ENCODE measurements around the gene TTBK2. TPM values are rescaled to one million over a fixed set of nuclear protein-coding genes. Genes with fewer than 3 reads are reported as not detected.
"Not testable (repeated sequence)": the region's sequence is repeated elsewhere in the genome, so short reads cannot be mapped to it uniquely, and the experiment has no call there.

The TTBK2 gene
- total RNA-seq, 2 donors from 2014 or later = 6.5 to 22.1 TPM

DNA sequence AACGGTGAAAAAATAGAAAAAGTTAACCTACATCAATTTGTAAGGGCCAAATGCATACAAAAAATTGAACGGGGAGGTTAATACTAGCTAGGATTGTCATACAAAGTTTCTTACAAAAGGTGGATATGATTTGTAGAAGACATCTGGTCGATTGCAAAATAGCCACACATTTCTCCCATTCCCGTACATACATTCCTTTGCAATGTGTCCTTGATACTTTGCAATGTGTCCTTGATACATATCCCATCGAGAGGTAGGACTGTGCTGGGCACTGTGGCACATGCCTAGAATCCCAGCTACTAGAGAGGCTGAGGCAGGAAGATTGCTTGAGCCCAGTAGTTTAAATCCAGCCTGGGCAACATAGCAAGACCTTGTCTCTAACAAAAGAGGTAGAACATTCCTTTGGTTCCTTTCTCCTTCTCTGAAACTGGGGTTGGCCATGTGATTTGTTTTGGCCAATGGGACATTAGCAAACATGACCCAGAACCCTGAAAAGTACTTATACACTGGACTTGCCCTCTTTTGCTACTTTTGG lies 9.5 kb downstream of the TTBK2 start:
- 67 to 73% methylated on average over 5 of the region's 5 CpGs for WGBS, 2 donors
- Histone ChIP-seq H3K36me3 (replicated peaks in 1 of 2; ENCODE audit: insufficient read depth in 1 of 2, low read depth in 2 of 2) (no peaks in the 10 kb centered on the region), H3K9me3 (no peaks in the 10 kb centered on the region), H3K27ac (no peak overlapping the region), H3K4me1 (no peaks in the 10 kb centered on the region), H3K4me3 (no peak overlapping the region), H3K27me3 (no peaks in the 10 kb centered on the region)
- intact Hi-C loops (cut with DNase I) = loop anchor here (10.0 kb wide), 1 partner anchor 326 kb away; no protein-coding TSS in a partner anchor
- no peak for DNase-seq
- no peak for TF ChIP-seq POLR2A (IDR thresholded peaks at IDR 0.05)
- TF ChIP-seq, protein P1, sequence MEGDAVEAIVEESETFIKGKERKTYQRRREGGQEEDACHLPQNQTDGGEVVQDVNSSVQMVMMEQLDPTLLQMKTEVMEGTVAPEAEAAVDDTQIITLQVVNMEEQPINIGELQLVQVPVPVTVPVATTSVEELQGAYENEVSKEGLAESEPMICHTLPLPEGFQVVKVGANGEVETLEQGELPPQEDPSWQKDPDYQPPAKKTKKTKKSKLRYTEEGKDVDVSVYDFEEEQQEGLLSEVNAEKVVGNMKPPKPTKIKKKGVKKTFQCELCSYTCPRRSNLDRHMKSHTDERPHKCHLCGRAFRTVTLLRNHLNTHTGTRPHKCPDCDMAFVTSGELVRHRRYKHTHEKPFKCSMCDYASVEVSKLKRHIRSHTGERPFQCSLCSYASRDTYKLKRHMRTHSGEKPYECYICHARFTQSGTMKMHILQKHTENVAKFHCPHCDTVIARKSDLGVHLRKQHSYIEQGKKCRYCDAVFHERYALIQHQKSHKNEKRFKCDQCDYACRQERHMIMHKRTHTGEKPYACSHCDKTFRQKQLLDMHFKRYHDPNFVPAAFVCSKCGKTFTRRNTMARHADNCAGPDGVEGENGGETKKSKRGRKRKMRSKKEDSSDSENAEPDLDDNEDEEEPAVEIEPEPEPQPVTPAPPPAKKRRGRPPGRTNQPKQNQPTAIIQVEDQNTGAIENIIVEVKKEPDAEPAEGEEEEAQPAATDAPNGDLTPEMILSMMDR (IDR thresholded peaks at IDR 0.05) = no peak
- ATAC-seq = no peak

DNA sequence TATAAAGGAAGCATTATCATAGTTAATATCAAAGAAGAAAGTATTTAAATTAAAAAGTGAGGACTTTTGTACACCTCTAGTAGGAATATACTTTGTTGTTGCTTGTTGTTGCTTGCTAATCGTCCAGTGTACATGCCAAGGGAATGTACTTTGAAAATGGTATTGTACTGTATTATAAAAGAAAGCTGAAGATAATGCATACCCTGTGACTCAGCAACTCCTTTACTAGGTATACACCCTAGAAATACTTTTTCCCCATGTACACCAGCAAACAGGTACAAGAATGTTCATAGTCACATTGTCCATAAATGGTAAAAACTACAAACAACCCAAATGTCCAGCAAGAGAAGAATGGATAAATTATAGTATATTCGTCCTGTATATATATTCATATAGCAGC lies 12.0 kb downstream of the TTBK2 start:
- intact Hi-C loops (cut with DNase I) = no loop called here

DNA sequence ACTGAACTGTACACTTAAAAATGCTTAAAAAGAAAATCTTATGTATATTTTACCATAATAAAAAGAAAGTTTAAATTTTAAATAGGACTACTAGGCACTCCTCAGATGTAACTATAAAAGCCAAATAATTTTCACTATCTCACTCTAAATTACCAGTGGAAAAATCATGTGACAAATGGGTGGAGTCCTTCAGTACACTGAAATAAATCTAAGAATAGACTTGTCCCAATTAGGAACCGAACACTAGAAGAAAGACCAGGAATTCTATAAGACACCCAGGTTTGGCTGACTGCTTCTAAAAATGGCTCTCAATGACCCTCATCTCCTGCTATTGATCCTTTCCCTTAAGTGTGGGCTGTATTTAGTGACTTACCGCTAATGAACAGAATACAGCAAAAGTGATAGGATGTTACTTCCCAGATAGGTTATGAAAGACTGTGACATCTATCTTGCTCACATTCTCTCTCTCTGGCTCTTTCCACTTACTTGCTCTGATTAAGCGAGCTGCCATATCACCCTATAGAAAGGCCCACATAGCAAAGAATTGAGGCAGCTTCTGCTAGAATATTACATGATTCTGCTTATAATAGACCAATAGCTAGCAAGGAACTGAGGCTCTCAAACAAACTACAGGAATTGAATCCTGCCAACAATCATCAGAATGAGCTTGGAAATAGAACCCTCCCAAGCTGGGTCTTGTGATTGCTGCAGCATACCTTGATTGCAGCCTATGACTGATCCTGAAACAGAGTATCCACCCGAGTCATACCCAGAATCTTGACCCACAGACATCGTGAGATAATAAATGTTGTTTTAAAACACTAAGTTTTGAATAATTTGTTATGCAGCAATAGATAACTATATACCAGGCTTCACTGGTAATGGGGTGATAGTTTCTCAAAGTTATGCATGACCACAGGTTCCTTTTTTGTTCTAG lies 16.9 kb downstream of the TTBK2 start:
- TF ChIP-seq POLR2A (IDR thresholded peaks at IDR 0.05) = no peak
- TF ChIP-seq, protein P1 (IDR thresholded peaks at IDR 0.05) = no peak
- no peak overlapping the region for H3K27ac ChIP-seq
- no peaks in the 10 kb centered on the region for H3K27me3 ChIP-seq
- no peak for DNase-seq
- H3K4me1 ChIP-seq = no peaks in the 10 kb centered on the region
- H3K9me3 ChIP-seq = no peaks in the 10 kb centered on the region
- intact Hi-C loops (cut with DNase I) = no loop called here
- ATAC-seq = no peak
- 83 to 86% methylated on average over 5 of the region's 5 CpGs for WGBS, 2 donors
- no peaks in the 10 kb centered on the region for H3K36me3 ChIP-seq (replicated peaks in 1 of 2; ENCODE audit: insufficient read depth in 1 of 2, low read depth in 2 of 2)
- no peak overlapping the region for H3K4me3 ChIP-seq

More for the DNA sequence above, 12.0 kb downstream of the TTBK2 start:
- ATAC-seq = no peak
- 68 to 69% methylated on average over 2 of the region's 2 CpGs for WGBS, 2 donors
- no peak for TF ChIP-seq POLR2A (IDR thresholded peaks at IDR 0.05)
- TF ChIP-seq, protein P1 (IDR thresholded peaks at IDR 0.05) = no peak
- Histone ChIP-seq H3K4me3 (no peak overlapping the region), H3K27me3 (no peaks in the 10 kb centered on the region), H3K36me3 (replicated peaks in 1 of 2; ENCODE audit: insufficient read depth in 1 of 2, low read depth in 2 of 2) (no peaks in the 10 kb centered on the region), H3K4me1 (no peaks in the 10 kb centered on the region), H3K9me3 (no peaks in the 10 kb centered on the region), H3K27ac (no peak overlapping the region)
- no peak for DNase-seq

DNA sequence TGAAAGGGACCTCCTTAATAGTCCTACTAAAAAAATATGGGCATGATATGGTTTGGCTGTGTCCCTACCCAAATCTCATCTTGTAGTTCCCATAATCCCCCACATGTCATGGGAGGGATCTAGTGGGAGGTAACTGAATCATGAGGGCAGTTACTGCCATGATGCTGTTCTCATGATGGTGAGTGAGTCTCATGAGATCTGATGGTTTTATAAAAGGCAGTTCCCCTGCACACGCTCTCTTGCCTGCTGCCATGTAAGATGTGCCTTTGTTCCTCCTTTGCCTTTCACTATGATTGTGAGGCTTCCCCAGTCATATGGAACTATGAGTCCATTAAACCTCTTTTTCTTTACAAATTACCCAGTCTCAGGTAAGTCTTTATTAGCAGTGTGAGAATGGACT lies 26.7 kb downstream of the TTBK2 start:
- H3K27ac ChIP-seq; H3K4me3 ChIP-seq; H3K36me3 ChIP-seq (replicated peaks in 1 of 2; ENCODE audit: insufficient read depth in 1 of 2, low read depth in 2 of 2); ATAC-seq; H3K27me3 ChIP-seq; intact Hi-C loops (cut with DNase I); H3K9me3 ChIP-seq; DNase-seq: not testable (repeated sequence)
- H3K4me1 ChIP-seq = peaks cover 19% of the 10 kb centered on the region
- 93 to 94% methylated on average over 1 of the region's 1 CpG for WGBS, 2 donors

DNA sequence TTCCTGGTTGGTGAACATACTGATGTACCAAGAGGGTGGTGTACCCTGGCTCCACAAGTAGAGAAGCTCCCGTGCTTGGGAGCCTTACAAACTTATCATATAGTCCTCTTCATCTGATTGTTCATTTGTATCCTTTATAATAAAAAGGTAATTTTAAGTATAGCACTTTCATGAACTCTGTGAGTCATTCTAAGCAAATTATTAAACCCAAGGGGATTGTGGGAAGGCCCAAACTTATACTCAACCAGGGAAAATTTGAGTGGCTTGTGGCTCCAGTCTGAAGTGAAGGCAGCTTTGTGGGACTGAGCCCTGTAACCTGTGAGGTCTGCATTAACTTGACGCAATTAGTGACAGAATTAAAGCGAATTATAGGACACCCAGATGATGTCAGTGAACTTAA lies 29.0 kb downstream of the TTBK2 start:
- Histone ChIP-seq H3K4me3 (no peak overlapping the region), H3K36me3 (replicated peaks in 1 of 2; ENCODE audit: insufficient read depth in 1 of 2, low read depth in 2 of 2) (no peaks in the 10 kb centered on the region), H3K9me3 (no peaks in the 10 kb centered on the region), H3K4me1 (peaks cover 19% of the 10 kb centered on the region), H3K27ac (no peak overlapping the region), H3K27me3 (no peaks in the 10 kb centered on the region)
- DNase-seq (no peak), ATAC-seq (no peak)
- intact Hi-C loops (cut with DNase I) = no loop called here
- no peak for TF ChIP-seq POLR2A (IDR thresholded peaks at IDR 0.05)
- TF ChIP-seq, protein P1 (IDR thresholded peaks at IDR 0.05) = no peak
- WGBS, 2 donors = 84 to 92% methylated on average over 3 of the region's 3 CpGs

Measured in body of pancreas (tissue), 4 donors.